ENCODE measurements around the gene CST8. TPM values are rescaled to one million over a fixed set of nuclear protein-coding genes. Genes with fewer than 3 reads are reported as not detected.

CST8 gene, protein sequence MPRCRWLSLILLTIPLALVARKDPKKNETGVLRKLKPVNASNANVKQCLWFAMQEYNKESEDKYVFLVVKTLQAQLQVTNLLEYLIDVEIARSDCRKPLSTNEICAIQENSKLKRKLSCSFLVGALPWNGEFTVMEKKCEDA
- total RNA-seq, result not detected

- Histone ChIP-seq H3K27me3 (no peaks in the 10 kb centered on the region), H3K9me3 (no peaks in the 10 kb centered on the region), H3K27ac (no peak within 1 kb of the TSS), H3K36me3 (no peaks in the 10 kb centered on the region), H3K4me3 (no peak within 1 kb of the TSS), H3K4me1 (no peaks in the 10 kb centered on the region)
- no peak for DNase-seq (ENCODE audit: low spot score in 2 of 2)
- TF ChIP-seq POLR2A (IDR thresholded peaks at IDR 0.05) (no peak), EP300 (IDR thresholded peaks at IDR 0.05) (no peak)
- TF ChIP-seq, protein P1, sequence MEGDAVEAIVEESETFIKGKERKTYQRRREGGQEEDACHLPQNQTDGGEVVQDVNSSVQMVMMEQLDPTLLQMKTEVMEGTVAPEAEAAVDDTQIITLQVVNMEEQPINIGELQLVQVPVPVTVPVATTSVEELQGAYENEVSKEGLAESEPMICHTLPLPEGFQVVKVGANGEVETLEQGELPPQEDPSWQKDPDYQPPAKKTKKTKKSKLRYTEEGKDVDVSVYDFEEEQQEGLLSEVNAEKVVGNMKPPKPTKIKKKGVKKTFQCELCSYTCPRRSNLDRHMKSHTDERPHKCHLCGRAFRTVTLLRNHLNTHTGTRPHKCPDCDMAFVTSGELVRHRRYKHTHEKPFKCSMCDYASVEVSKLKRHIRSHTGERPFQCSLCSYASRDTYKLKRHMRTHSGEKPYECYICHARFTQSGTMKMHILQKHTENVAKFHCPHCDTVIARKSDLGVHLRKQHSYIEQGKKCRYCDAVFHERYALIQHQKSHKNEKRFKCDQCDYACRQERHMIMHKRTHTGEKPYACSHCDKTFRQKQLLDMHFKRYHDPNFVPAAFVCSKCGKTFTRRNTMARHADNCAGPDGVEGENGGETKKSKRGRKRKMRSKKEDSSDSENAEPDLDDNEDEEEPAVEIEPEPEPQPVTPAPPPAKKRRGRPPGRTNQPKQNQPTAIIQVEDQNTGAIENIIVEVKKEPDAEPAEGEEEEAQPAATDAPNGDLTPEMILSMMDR (IDR thresholded peaks at IDR 0.05), result no peak
- WGBS, 2 donors, result 74 to 94% methylated on average over 5 of the region's 5 CpGs
Observed at GRCh38 chr20:23490817-23491216, at the start of gene CST8. TSS of gene CST8 (plus strand) at chr20:23491117. CDS start at chr20:23491668, 551 bp downstream.

GRCh38 chr20:23441850-23442313 lies 49.0 kb upstream of the CST8 start:
- H3K36me3 ChIP-seq, result no peaks in the 10 kb centered on the region
- DNase-seq (ENCODE audit: low spot score in 2 of 2), result peak; percentile 60 to 89
- H3K4me3 ChIP-seq, result no peak overlapping the region
- no peaks in the 10 kb centered on the region for H3K9me3 ChIP-seq
- WGBS, 2 donors, result 12 to 17% methylated on average over 7 to 8 of the region's 8 CpGs
- no peak overlapping the region for H3K27ac ChIP-seq
- no peaks in the 10 kb centered on the region for H3K27me3 ChIP-seq
- peaks cover 0 to 10% (median 0%) of the 10 kb centered on the region in 4 donors for H3K4me1 ChIP-seq
- TF ChIP-seq POLR2A (IDR thresholded peaks at IDR 0.05), result no peak
- TF ChIP-seq, protein P1 (IDR thresholded peaks at IDR 0.05), result peak; percentile 78 to 84 (median 82)

- no peak overlapping the region for H3K27ac ChIP-seq
- H3K4me3 ChIP-seq, result no peak overlapping the region
- H3K27me3 ChIP-seq, result no peaks in the 10 kb centered on the region
- H3K9me3 ChIP-seq, result no peaks in the 10 kb centered on the region
- H3K36me3 ChIP-seq, result no peaks in the 10 kb centered on the region
- DNase-seq (ENCODE audit: low spot score in 2 of 2), result no peak
- TF ChIP-seq EP300 (IDR thresholded peaks at IDR 0.05), result no peak
- no peak for TF ChIP-seq POLR2A (IDR thresholded peaks at IDR 0.05)
- TF ChIP-seq, protein P1 (IDR thresholded peaks at IDR 0.05), result no peak
- peaks cover 0 to 5% (median 0%) of the 10 kb centered on the region in 4 donors for H3K4me1 ChIP-seq
- WGBS, 2 donors, result 68 to 79% methylated on average over 5 of the region's 5 CpGs
Observed at GRCh38 chr20:23442436-23442835, 48.5 kb upstream of the CST8 start.

DNA sequence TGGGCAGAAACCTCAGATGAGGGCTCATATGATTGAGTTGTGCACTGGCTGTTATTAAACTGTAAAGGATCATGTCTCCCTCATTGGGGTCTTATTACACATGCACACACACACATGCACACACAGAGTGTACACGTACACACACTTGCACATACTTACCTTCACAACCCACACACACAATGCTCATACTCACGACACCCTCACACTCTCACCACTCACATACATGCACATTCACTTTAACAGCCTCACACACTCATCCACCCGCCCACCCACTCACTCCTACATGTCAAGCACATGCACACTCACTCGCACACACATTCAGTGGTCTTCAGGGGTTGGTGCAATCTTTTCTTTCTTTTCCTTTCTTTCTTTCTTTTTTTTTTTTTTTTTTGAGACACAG lies 46.1 kb upstream of the CST8 start:
- H3K4me1 ChIP-seq, result peaks cover 0 to 5% (median 0%) of the 10 kb centered on the region in 4 donors
- DNase-seq (ENCODE audit: low spot score in 2 of 2), result no peak
- WGBS, 2 donors, result 80 to 87% methylated on average over 4 of the region's 4 CpGs
- no peaks in the 10 kb centered on the region for H3K27me3 ChIP-seq
- H3K9me3 ChIP-seq, result no peaks in the 10 kb centered on the region
- H3K4me3 ChIP-seq, result no peak overlapping the region
- no peak for TF ChIP-seq EP300 (IDR thresholded peaks at IDR 0.05)
- no peak for TF ChIP-seq POLR2A (IDR thresholded peaks at IDR 0.05)
- TF ChIP-seq, protein P1 (IDR thresholded peaks at IDR 0.05), result no peak
- H3K27ac ChIP-seq, result no peak overlapping the region
- no peaks in the 10 kb centered on the region for H3K36me3 ChIP-seq

DNA sequence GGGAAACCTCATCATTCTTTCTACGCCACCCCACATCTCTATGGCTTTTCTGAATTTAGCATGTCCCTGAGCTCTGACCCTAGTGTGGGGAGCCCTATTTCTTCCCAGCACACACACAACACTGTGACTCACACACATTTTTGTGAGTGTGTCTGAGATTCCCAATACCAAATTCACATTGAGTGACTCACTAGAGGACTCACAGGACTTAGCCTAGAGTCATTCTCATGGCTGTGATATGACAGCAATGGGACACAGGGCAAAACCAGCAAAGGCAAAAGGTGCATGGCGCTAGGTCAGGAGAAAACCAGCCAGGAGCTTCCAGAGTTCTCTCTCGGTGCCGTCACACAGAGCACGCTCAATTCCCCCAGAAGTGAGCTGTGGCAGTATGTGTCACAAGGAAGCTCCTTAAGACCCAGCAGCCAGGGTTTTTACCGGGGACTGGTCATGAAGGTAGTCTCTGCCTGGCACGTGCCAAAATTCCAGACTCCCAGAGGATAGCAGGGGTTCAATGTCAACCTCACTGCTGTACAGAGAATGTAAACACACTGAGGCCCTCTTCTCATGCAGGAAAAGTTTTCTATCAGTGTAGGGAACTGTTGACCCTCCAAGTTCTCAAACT lies 45.2 kb upstream of the CST8 start:
- DNase-seq (ENCODE audit: low spot score in 2 of 2), result no peak
- H3K27me3 ChIP-seq, result no peaks in the 10 kb centered on the region
- peaks cover 0 to 5% (median 0%) of the 10 kb centered on the region in 4 donors for H3K4me1 ChIP-seq
- H3K27ac ChIP-seq, result no peak overlapping the region
- H3K4me3 ChIP-seq, result no peak overlapping the region
- 86 to 95% methylated on average over 7 of the region's 7 CpGs for WGBS, 2 donors
- no peak for TF ChIP-seq POLR2A (IDR thresholded peaks at IDR 0.05)
- H3K36me3 ChIP-seq, result no peaks in the 10 kb centered on the region
- H3K9me3 ChIP-seq, result no peaks in the 10 kb centered on the region
